HUES6 (cell line): Measurements from ENCODE around the gene IGLL5.

Source experiments
- H3K27ac ChIP-seq: 2 replicates; pipeline ENCODE4 v1.7.0; 2013; ENCODE audit warnings: low read depth, mild to moderate bottlenecking, low read length, inconsistent platforms
- H3K27me3 ChIP-seq: 2 replicates; pipeline ENCODE4 v1.6.1; 2013; ENCODE audit warnings: low read length; ENCODE audit not compliant: control insufficient read depth, insufficient read depth
- H3K36me3 ChIP-seq: 2 replicates; pipeline ENCODE4 v1.6.1; 2013; ENCODE audit warnings: low read length; ENCODE audit not compliant: control insufficient read depth, insufficient read depth
- H3K4me1 ChIP-seq: 2 replicates; pipeline ENCODE4 v1.6.1; 2013; ENCODE audit warnings: low read length; ENCODE audit not compliant: control insufficient read depth, insufficient read depth
- H3K4me3 ChIP-seq: 2 replicates; pipeline ENCODE4 v1.5.1; 2013; ENCODE audit warnings: low read depth, low read length
- H3K9ac ChIP-seq: one replicate; pipeline ENCODE4 v1.6.1; 2013; ENCODE audit warnings: mild to moderate bottlenecking, low read length
- H3K9me3 ChIP-seq: 2 replicates; pipeline ENCODE4 v1.6.1; 2013; ENCODE audit warnings: low read depth, low read length; ENCODE audit not compliant: control insufficient read depth, insufficient read depth

IGLL5 gene

DNA sequence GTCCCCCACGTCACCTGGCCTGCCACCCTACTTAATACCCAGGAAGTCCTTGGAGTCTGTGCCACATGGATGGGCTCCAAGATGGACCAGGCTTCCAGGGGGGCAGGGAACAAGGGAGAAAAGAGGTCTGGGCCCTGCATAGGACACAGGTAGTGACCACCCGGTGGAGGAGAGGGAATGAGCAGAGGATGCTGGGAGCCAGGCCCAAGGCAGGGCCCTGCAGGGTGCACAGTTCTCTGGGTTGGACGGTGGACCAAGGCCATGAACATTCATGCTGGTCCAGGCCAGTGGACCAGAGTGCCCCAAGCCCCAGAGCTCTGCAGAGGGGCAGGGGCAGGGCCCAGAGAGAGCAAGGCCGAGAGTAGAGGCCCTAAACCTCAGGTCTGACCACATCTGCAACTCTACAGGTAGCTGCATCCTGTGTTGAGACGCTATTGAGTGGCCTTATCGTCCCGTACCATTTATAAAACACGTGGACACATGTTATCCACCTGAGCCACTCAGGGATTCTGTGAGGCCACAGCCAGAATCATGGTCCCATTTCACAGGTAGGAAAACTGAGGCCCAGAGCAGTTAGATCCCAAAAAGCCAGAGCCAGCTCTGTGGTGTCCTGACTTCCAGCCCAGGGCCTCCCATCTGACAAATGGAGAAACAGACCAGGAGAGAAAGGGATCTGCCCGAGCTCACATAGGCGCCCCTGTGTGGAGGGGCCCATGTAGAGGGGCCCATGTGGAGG lies 46.4 kb downstream of the IGLL5 start:
- Histone ChIP-seq H3K36me3 (no peaks in the 10 kb centered on the region), H3K27me3 (peaks cover 20% of the 10 kb centered on the region; the same call in 1 of the 2 replicates), H3K9me3 (no peaks in the 10 kb centered on the region), H3K4me3 (no peak overlapping the region), H3K9ac (no peak overlapping the region), H3K27ac (no peak overlapping the region), H3K4me1 (no peaks in the 10 kb centered on the region; the same call in 1 of the 2 replicates)

DNA sequence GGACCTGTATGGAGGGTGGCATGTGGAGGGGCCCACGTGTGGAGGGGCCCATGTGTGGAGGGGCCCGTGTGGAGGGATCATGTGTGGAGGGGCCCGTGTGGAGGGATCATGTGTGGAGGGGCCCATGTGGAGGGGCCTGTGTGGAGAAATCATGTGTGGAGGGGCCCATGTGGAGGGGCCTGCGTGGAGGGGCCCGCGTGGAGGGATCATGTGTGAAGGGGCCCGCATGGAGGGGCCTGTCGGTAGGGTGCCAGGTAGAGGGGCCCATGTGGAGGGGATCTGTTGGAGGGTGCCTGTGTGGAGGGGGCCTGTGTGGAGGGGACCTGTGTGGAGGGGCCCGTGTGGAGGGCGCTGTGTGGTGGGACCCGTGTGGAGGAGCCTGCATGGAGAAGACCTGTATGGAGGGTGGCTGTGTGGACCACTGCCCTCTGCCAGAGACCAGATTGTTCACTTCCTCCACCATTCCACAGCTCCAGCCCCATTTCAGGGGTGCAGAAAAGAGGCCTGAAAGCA lies 47.0 kb downstream of the IGLL5 start:
- Histone ChIP-seq H3K36me3 (no peaks in the 10 kb centered on the region), H3K4me3 (no peak overlapping the region), H3K27ac (no peak overlapping the region), H3K9me3 (no peaks in the 10 kb centered on the region), H3K9ac (no peak overlapping the region), H3K27me3 (peaks cover 23% of the 10 kb centered on the region; the same call in 1 of the 2 replicates), H3K4me1 (no peaks in the 10 kb centered on the region; the same call in 1 of the 2 replicates)

DNA sequence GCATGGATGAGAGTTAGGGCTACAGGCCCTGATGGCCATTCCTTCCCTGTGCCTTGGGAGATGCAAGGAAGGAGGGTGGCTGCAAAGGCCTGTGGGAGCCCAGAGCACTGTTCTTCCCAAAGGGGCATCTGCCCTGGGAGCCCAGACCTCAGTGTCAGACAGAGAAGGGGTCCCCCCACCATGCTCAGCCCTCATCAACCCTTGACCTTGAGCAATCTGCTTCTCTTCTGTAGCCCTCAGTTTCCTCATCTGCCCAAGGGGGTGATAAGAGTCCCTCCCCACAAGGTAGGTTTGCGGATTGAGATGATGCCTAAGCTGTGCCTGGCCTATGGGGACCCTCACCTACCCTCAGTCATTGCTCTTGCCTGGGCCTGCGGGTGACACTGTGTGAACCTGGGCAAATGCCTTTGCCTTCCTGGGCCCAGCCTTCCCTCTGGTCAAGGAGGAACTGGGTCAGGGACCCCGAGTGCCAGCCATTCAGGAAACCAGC lies 47.5 kb downstream of the IGLL5 start:
- Histone ChIP-seq H3K4me1 (no peaks in the 10 kb centered on the region; the same call in 1 of the 2 replicates), H3K27me3 (peaks cover 25% of the 10 kb centered on the region; the same call in 1 of the 2 replicates), H3K36me3 (no peaks in the 10 kb centered on the region), H3K4me3 (no peak overlapping the region), H3K9me3 (no peaks in the 10 kb centered on the region), H3K9ac (no peak overlapping the region), H3K27ac (no peak overlapping the region)

DNA sequence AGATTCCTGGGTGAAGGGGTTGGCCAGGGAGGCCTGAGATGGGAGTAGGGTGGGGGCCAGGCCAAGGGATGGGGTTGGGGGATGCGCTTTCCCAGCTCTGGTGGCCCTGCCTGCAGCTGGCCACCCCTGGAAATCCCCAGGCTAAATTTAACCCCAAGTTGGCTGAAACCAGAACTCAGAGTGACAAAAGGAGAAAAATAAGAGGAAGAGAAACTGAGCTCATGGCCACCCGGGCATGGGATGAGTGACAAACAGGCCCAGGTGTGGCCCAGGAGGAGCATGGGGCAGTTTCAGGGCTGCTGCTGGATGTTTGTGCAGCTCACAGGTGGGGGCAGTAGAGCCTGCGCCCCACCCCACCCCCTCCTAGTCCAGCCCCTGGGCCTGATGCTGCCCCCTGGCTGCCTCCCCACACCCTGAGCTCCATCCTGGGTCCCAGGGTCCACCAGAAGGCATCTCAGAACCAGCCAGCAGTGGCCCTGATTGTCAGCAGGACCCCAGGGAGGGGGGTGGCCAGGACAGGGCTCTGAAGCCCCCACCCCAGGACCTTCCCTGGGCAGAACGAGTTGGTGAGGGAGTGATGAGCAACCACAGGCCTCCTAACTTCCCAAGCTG lies 48.0 kb downstream of the IGLL5 start:
- no peaks in the 10 kb centered on the region for H3K9me3 ChIP-seq
- H3K36me3 ChIP-seq, result no peaks in the 10 kb centered on the region
- peaks cover 28% of the 10 kb centered on the region; the same call in 1 of the 2 replicates for H3K27me3 ChIP-seq
- no peak overlapping the region for H3K27ac ChIP-seq
- H3K4me1 ChIP-seq, result no peaks in the 10 kb centered on the region; the same call in 1 of the 2 replicates
- H3K4me3 ChIP-seq, result no peak overlapping the region
- H3K9ac ChIP-seq, result no peak overlapping the region

DNA sequence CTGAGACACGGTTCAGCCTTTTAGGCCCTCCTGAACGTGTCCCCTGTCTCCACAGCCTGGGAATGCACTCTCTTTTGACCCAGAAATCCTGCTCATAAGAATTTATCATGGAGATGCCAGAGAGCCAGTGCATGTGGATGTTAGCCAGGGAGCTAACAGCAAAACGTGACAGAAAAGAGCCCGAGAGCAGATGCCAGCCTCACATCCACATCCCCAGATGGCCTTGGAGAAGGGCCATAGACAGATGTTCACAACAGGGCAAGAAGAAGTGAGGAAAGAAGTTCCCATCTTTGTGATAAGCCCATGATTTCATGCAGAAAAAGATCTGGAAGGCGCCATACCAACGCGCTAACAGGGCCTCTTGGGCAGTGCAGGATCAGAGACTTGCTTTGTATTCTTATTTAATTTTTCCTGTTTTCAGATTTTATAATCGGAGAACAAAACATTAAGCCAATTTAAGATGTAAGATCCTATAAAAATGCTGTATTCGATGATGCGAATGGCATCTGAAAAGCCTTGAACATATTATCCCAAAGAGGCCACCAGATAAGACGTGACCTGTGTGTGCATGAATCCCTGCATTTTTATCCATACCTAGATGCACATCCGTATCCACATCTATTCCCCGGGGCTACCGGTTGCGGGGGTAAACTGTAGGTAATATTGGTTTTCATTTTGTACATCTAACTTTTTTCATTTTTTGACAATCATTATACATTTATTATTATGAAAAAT lies 48.7 kb downstream of the IGLL5 start:
- Histone ChIP-seq H3K27ac (no peak overlapping the region), H3K9me3 (no peaks in the 10 kb centered on the region), H3K36me3 (no peaks in the 10 kb centered on the region), H3K4me3 (no peak overlapping the region), H3K9ac (no peak overlapping the region), H3K27me3 (peaks cover 33% of the 10 kb centered on the region; the same call in 1 of the 2 replicates), H3K4me1 (no peaks in the 10 kb centered on the region; the same call in 1 of the 2 replicates)

DNA sequence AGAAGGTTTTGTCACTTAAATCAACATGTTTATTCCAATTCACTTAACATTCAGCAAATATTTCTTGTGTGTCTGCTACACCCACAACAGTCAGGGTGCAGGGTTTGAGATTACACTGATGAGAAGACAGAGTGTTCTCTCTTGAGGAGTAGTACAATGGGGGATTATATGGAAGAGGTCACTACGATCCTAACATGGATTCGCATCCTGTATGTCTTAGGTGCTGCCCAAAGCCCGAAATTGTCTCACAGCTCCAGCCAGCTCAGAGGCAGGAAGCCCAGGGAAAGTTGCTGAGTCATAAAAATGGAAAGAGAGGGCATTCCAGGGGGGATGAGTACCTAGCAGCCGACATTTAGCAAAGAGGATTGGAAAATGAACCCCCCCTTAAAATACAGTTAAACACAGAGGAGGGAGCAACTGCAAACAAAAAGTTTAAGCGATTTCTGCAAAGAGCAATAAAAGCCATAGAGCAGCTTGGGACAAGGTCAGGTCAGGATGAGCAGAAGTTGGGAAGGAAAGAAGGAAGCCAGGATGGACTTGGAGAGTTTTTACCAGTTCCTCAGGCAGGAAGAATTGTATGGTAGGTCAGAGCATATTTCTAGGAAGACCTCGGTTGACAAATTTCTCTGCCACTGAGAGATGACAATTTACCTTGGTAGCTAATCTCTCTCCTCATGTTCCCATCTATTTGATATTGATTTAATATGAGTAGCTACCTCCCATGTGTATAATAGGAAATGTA lies 49.5 kb downstream of the IGLL5 start:
- no peak overlapping the region for H3K27ac ChIP-seq
- no peaks in the 10 kb centered on the region for H3K36me3 ChIP-seq
- H3K27me3 ChIP-seq, result peaks cover 37% of the 10 kb centered on the region; the same call in 1 of the 2 replicates
- no peak overlapping the region for H3K9ac ChIP-seq
- no peaks in the 10 kb centered on the region for H3K9me3 ChIP-seq
- H3K4me3 ChIP-seq, result no peak overlapping the region
- no peaks in the 10 kb centered on the region; the same call in 1 of the 2 replicates for H3K4me1 ChIP-seq

DNA sequence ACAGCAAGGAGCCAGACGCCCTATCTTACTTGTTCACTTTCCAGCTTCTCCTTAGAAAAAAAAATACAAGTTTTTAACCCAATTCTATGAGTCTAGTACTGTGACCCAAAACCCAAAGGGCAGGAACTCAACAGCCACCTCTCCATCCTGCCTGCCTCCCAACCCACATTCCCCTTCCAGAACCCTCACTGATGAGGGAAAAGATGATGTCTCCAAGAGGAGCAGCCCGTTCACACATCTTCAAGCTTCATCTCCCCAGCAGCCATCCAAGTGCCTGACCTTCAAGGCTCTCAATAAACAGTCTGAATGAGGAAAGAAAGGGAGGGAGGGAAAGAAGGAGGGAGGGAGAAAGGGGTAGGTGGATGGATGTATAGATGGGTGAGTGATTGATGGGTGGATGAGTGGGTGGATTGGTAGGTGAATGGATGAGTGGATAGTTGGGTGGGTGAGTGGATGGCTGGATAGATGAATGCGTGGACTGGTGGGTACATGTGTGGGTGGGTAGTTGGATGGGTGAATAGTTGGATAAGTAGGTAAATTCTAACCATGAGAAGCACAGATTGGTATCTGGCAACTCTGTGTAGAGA lies 50.4 kb downstream of the IGLL5 start:
- H3K9me3 ChIP-seq, result no peaks in the 10 kb centered on the region
- no peaks in the 10 kb centered on the region; the same call in 1 of the 2 replicates for H3K4me1 ChIP-seq
- H3K27ac ChIP-seq, result no peak overlapping the region
- H3K36me3 ChIP-seq, result no peaks in the 10 kb centered on the region
- peaks cover 35% of the 10 kb centered on the region; the same call in 1 of the 2 replicates for H3K27me3 ChIP-seq
- no peak overlapping the region for H3K4me3 ChIP-seq
- H3K9ac ChIP-seq, result no peak overlapping the region

DNA sequence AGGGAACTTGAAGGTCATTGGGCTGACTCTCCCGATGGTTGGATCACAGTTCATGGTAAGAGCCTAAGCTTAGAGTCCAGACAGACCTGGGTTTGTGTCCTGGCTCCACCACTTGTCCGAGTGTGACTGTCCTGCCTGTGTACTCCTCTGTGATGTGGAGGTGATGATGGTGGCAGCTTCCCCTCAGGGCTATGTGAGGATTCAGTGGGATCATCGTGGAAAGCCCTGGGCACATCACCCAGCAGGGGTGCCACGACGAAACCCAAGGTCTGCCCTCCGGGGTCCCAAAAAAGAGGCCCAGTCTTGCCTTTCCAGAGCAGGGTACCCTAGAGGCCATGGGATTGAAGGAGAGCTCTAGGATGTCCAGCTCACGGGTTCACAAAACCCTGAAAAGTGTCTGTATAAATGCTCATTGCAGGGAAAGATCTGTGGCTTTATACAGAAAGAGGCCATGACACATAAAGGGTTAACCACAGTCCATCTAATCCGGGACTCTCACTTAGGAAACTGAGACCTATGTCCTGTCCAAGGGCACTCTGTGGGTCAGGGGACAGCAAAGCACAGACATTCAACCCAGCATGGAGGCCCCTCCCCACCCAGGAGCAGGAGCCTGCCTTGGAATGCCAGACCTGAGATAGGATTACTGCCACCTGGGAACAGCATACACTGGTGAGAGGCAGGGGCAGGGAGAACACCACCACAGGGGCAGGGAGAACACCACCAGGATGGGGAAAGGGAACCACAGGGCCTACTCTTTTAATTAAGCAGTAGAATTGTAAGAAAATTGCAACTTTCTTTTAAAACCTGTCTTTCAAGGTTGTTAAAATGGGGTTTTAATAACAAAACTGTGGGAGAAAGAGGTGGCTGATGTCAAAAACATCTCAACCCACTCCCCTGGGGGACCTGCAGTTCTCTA lies 51.3 kb downstream of the IGLL5 start:
- H3K27me3 ChIP-seq, result peaks cover 33% of the 10 kb centered on the region; the same call in 1 of the 2 replicates
- no peak overlapping the region for H3K27ac ChIP-seq
- no peak overlapping the region for H3K9ac ChIP-seq
- no peaks in the 10 kb centered on the region for H3K36me3 ChIP-seq
- no peaks in the 10 kb centered on the region; the same call in 1 of the 2 replicates for H3K4me1 ChIP-seq
- no peak overlapping the region for H3K4me3 ChIP-seq
- no peaks in the 10 kb centered on the region for H3K9me3 ChIP-seq

DNA sequence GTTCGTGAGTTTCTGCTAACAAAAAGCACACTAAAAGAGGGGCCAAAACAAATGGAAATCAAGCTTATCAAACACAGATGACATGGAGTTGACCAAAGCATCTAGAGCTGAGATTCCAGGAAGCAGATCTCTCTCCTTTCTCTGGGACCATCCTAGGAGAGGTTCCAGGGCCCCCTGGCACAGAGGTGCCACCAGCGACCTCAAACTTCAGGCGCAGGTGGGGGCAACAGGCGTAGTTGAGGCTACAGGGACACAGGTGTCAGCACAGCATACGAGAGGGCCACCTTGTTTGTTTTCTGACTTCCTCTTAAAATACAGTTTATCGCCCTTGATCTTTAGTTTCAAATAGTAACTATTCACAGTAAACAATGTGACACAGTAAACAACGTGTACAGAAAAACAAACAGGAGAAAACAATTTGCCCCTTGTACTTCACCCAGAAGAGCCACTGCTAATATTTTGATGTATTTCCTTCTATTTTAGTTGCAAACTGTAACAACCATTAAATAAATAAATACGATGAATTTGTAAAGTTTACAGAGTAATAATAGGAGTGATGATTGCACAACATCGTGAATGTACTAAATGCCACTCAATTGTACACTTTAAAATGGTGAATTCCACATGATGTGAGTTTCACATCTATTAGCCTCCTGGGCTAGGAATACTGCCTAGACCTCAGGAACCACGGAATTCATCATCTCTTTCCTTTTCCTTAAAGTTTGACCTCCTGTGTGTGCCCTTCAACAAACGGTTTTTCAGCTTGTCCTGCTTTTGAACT lies 52.2 kb downstream of the IGLL5 start:
- Histone ChIP-seq H3K4me1 (no peaks in the 10 kb centered on the region; the same call in 1 of the 2 replicates), H3K9me3 (no peaks in the 10 kb centered on the region), H3K4me3 (no peak overlapping the region), H3K9ac (no peak overlapping the region), H3K27ac (no peak overlapping the region), H3K27me3 (peaks cover 33% of the 10 kb centered on the region; the same call in 1 of the 2 replicates), H3K36me3 (no peaks in the 10 kb centered on the region)
